Hepatocyte (in vitro differentiated cells): ENCODE measurements around the gene ACOX3.

Experiments
- CTCF ChIP-seq: fragments of 200-600 bp; sonication (generic); IDR thresholded peaks from 2 replicates; pipeline ENCODE4 v1.5.1; 2016; ENCODE audit warnings: antibody characterized with exemption, mild to moderate bottlenecking; ENCODE audit not compliant: poor library complexity
- EZH2 ChIP-seq: fragments of 200-600 bp; sonication (generic); IDR thresholded peaks from 2 replicates; pipeline ENCODE4 v1.6.1; 2016; ENCODE audit warnings: antibody characterized with exemption, mild to moderate bottlenecking, borderline replicate concordance
- EZH2phosphoT487 ChIP-seq: fragments of 200-600 bp; sonication (generic); IDR thresholded peaks from one replicate; pipeline ENCODE4 v1.6.1; 2018; ENCODE audit warnings: antibody characterized with exemption, mild to moderate bottlenecking, low read depth, moderate library complexity; ENCODE audit not compliant: unreplicated experiment, severe bottlenecking

GRCh38 chr4:8405516-8405875 is 35.0 kb downstream of the ACOX3 start:
- TF ChIP-seq CTCF (no peak), EZH2phosphoT487 (no peak), EZH2 (no peak)
